ENCODE data around the gene YIPF7. TPM values are rescaled to one million over a fixed set of nuclear protein-coding genes. Genes with fewer than 3 reads are reported as not detected.

Gene YIPF7
- total RNA-seq, 4 donors from 2014 or later = not detected

- Histone ChIP-seq H3K36me3 (peaks cover 0 to 20% (median 0%) of the 10 kb centered on the region in 3 donors), H3K27me3 (no peaks in the 10 kb centered on the region)
Observed at GRCh38 chr4:44678094-44679041, 26.9 kb upstream of the YIPF7 start, which contains the start of gene GUF1. Gene GUF1, plus strand, starts transcription at chr4:44678420. Its CDS starts 203 bp downstream, at chr4:44678623.

GRCh38 chr4:44675366-44675765, 23.9 kb upstream of the YIPF7 start:
- Histone ChIP-seq H3K4me1 (peaks cover 0 to 16% (median 0%) of the 10 kb centered on the region in 4 donors), H3K27me3 (no peaks in the 10 kb centered on the region), H3K27ac (no peak overlapping the region), H3K4me3 (no peak overlapping the region), H3K9me3 (no peaks in the 10 kb centered on the region), H3K36me3 (no peaks in the 10 kb centered on the region)
- no peak for TF ChIP-seq CTCF (IDR thresholded peaks at IDR 0.05)
- TF ChIP-seq POLR2A (IDR thresholded peaks at IDR 0.05) = no peak
- no peak for DNase-seq

More at GRCh38 chr4:44678094-44679041, 26.9 kb upstream of the YIPF7 start, which contains the start of gene GUF1:
- Histone ChIP-seq H3K4me1 (peaks cover 0 to 17% (median 0%) of the 10 kb centered on the region in 4 donors), H3K4me3 (peak within 1 kb of the TSS; percentile 69 to 94 (median 72)), H3K27ac (peak within 1 kb of the TSS; percentile 78 to 91 (median 89)), H3K9me3 (no peaks in the 10 kb centered on the region)
- peak; percentile 64 to 73 for TF ChIP-seq POLR2A (IDR thresholded peaks at IDR 0.05)
- no peak for TF ChIP-seq CTCF (IDR thresholded peaks at IDR 0.05)
- DNase-seq = peak; percentile 88 to 95 (median 94)

GRCh38 chr4:44674471-44674870, 23.0 kb upstream of the YIPF7 start:
- Histone ChIP-seq H3K36me3 (no peaks in the 10 kb centered on the region), H3K27ac (no peak overlapping the region), H3K4me1 (peaks cover 0 to 7% (median 0%) of the 10 kb centered on the region in 4 donors), H3K9me3 (no peaks in the 10 kb centered on the region), H3K27me3 (no peaks in the 10 kb centered on the region), H3K4me3 (no peak overlapping the region)
- DNase-seq = no peak
- TF ChIP-seq CTCF (IDR thresholded peaks at IDR 0.05) = no peak
- no peak for TF ChIP-seq POLR2A (IDR thresholded peaks at IDR 0.05)

GRCh38 chr4:44671636-44672035, 20.2 kb upstream of the YIPF7 start:
- H3K27ac ChIP-seq = no peak overlapping the region
- H3K4me1 ChIP-seq = no peaks in the 10 kb centered on the region
- no peak overlapping the region for H3K4me3 ChIP-seq
- no peak for DNase-seq
- no peaks in the 10 kb centered on the region for H3K27me3 ChIP-seq
- H3K36me3 ChIP-seq = no peaks in the 10 kb centered on the region
- TF ChIP-seq POLR2A (IDR thresholded peaks at IDR 0.05) (no peak), CTCF (IDR thresholded peaks at IDR 0.05) (no peak)
- H3K9me3 ChIP-seq = no peaks in the 10 kb centered on the region

- Histone ChIP-seq H3K27me3 (no peaks in the 10 kb centered on the region), H3K36me3 (no peaks in the 10 kb centered on the region), H3K27ac (no peak overlapping the region), H3K4me3 (no peak overlapping the region), H3K9me3 (no peaks in the 10 kb centered on the region), H3K4me1 (no peaks in the 10 kb centered on the region)
- DNase-seq = no peak
- TF ChIP-seq POLR2A (IDR thresholded peaks at IDR 0.05) (no peak), CTCF (IDR thresholded peaks at IDR 0.05) (no peak)
Observed at GRCh38 chr4:44670506-44671199, 19.2 kb upstream of the YIPF7 start.
